ENCODE results near the gene MTF2.

Gene MTF2

GRCh38 chr1:93051961-93052360 lies 27.1 kb upstream of the MTF2 start:
- intact Hi-C loops (cut with DNase I; ENCODE audit: low total_unique reads) = no loop called here
- Histone ChIP-seq H3K4me1 (no peaks in the 10 kb centered on the region), H3K27me3 (no peaks in the 10 kb centered on the region), H3K36me3 (no peaks in the 10 kb centered on the region), H3K4me3 (no peak overlapping the region), H3K9me3 (no peaks in the 10 kb centered on the region), H3K27ac (no peak overlapping the region)
- no peak for DNase-seq
- TF ChIP-seq, protein P1, sequence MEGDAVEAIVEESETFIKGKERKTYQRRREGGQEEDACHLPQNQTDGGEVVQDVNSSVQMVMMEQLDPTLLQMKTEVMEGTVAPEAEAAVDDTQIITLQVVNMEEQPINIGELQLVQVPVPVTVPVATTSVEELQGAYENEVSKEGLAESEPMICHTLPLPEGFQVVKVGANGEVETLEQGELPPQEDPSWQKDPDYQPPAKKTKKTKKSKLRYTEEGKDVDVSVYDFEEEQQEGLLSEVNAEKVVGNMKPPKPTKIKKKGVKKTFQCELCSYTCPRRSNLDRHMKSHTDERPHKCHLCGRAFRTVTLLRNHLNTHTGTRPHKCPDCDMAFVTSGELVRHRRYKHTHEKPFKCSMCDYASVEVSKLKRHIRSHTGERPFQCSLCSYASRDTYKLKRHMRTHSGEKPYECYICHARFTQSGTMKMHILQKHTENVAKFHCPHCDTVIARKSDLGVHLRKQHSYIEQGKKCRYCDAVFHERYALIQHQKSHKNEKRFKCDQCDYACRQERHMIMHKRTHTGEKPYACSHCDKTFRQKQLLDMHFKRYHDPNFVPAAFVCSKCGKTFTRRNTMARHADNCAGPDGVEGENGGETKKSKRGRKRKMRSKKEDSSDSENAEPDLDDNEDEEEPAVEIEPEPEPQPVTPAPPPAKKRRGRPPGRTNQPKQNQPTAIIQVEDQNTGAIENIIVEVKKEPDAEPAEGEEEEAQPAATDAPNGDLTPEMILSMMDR (IDR thresholded peaks at IDR 0.05) = no peak

- Histone ChIP-seq H3K4me3 (no peak overlapping the region), H3K27ac (no peak overlapping the region), H3K27me3 (no peaks in the 10 kb centered on the region), H3K9me3 (no peaks in the 10 kb centered on the region), H3K36me3 (no peaks in the 10 kb centered on the region), H3K4me1 (no peaks in the 10 kb centered on the region)
- no peak for DNase-seq
- intact Hi-C loops (cut with DNase I; ENCODE audit: low total_unique reads) = no loop called here
- TF ChIP-seq, protein P1 (IDR thresholded peaks at IDR 0.05) = no peak
These were observed 22.9 kb upstream of the MTF2 start for GRCh38 chr1:93056214-93056613.

GRCh38 chr1:93056649-93057048 lies 22.4 kb upstream of the MTF2 start:
- Histone ChIP-seq H3K36me3 (no peaks in the 10 kb centered on the region), H3K4me3 (no peak overlapping the region), H3K27ac (no peak overlapping the region), H3K4me1 (no peaks in the 10 kb centered on the region), H3K9me3 (no peaks in the 10 kb centered on the region), H3K27me3 (no peaks in the 10 kb centered on the region)
- intact Hi-C loops (cut with DNase I; ENCODE audit: low total_unique reads) = no loop called here
- DNase-seq = no peak
- TF ChIP-seq, protein P1 (IDR thresholded peaks at IDR 0.05) = no peak

- Histone ChIP-seq H3K27me3 (no peaks in the 10 kb centered on the region), H3K4me3 (no peak overlapping the region), H3K4me1 (no peaks in the 10 kb centered on the region), H3K9me3 (no peaks in the 10 kb centered on the region), H3K27ac (no peak overlapping the region), H3K36me3 (no peaks in the 10 kb centered on the region)
- intact Hi-C loops (cut with DNase I; ENCODE audit: low total_unique reads) = no loop called here
- TF ChIP-seq, protein P1 (IDR thresholded peaks at IDR 0.05) = no peak
- no peak for DNase-seq
These were observed 16.9 kb upstream of the MTF2 start for GRCh38 chr1:93061895-93062792.

DNA sequence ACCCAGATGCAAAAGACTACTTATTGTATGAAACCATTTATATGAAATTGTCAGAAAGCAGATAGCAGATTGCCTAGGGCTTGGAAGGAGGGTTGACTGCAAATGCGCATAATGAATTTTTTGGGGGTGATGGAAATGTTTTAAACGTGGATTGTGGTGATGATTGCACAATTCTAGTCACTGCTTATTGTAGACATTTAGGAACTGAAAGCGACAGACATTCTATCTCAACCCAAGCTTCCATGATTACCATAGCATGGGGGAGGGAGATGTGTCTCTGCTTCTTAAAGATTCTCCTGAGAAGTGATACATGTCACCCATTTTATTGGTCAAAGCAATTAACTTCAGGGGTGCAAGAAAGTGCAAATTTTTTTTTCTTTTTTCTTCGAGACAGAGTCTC lies 2.8 kb upstream of the MTF2 start:
- Histone ChIP-seq H3K27ac (no peak overlapping the region), H3K4me1 (peaks cover 0 to 14% (median 7%) of the 10 kb centered on the region in 4 donors), H3K27me3 (no peaks in the 10 kb centered on the region), H3K9me3 (no peaks in the 10 kb centered on the region), H3K36me3 (no peaks in the 10 kb centered on the region), H3K4me3 (no peak overlapping the region)
- intact Hi-C loops (cut with DNase I; ENCODE audit: low total_unique reads) = no loop called here
- TF ChIP-seq, protein P1 (IDR thresholded peaks at IDR 0.05) = no peak
- DNase-seq = no peak

Data from tibial artery (tissue), 4 donors.